ENCODE measurements around the gene CDKL1.

- no peak for TF ChIP-seq CTCF (IDR thresholded peaks at IDR 0.05)
- no peak for TF ChIP-seq EZH2 (IDR thresholded peaks at IDR 0.05; ENCODE audit: borderline replicate concordance, insufficient read depth, low read depth, low read length, poor library complexity, severe bottlenecking)
Measured at GRCh38 chr14:50348933-50349332, 47.7 kb downstream of the CDKL1 start.
